T-helper 1 cell (primary cell): Measurements from ENCODE around the gene TMPRSS11E.
"Not testable (repeated sequence)": the region's sequence is repeated elsewhere in the genome, so short reads cannot be mapped to it uniquely, and the experiment has no call there.

Experiments
- DNase-seq, 5 donors: peaks; one replicate each; pipeline ENCODE4 v3.0.0-alpha.2; 2012 to 2020
- total RNA-seq, 4 donors: gene quantifications; one replicate each; lab custom pipeline; 2026; lab: John Stamatoyannopoulos, UW

The TMPRSS11E gene
- 0 to 0.15 (median 0.08) reads per million in 4 donors for total RNA-seq

- no peak for DNase-seq
Measured at GRCh38 chr4:68447201-68447600, at the start of gene TMPRSS11E. TMPRSS11E (plus strand) TSS chr4:68447463; CDS start chr4:68447513, 50 bp downstream.

GRCh38 chr4:68399306-68399705 lies 48.0 kb upstream of the TMPRSS11E start:
- no peak for DNase-seq

- no peak for DNase-seq
Measured at GRCh38 chr4:68401231-68401630, 46.0 kb upstream of the TMPRSS11E start.

- DNase-seq = no peak
Measured at GRCh38 chr4:68404153-68404552, 43.1 kb upstream of the TMPRSS11E start.

GRCh38 chr4:68405718-68406478 lies 41.4 kb upstream of the TMPRSS11E start:
- DNase-seq = not testable (repeated sequence)

- DNase-seq = no peak
Measured at GRCh38 chr4:68406479-68406859, 40.8 kb upstream of the TMPRSS11E start.

- DNase-seq = not testable (repeated sequence)
Measured at GRCh38 chr4:68407015-68407867, 40.0 kb upstream of the TMPRSS11E start.

- no peak for DNase-seq
Measured at GRCh38 chr4:68407868-68408190, 39.4 kb upstream of the TMPRSS11E start.

- no peak for DNase-seq
Measured at GRCh38 chr4:68410149-68410548, 37.1 kb upstream of the TMPRSS11E start.

GRCh38 chr4:68410643-68411042 lies 36.6 kb upstream of the TMPRSS11E start:
- no peak for DNase-seq

GRCh38 chr4:68412031-68412430 lies 35.2 kb upstream of the TMPRSS11E start:
- DNase-seq = not testable (repeated sequence)

GRCh38 chr4:68416591-68416990 lies 30.7 kb upstream of the TMPRSS11E start:
- DNase-seq = no peak

GRCh38 chr4:68426516-68426915 lies 20.7 kb upstream of the TMPRSS11E start:
- no peak for DNase-seq

GRCh38 chr4:68430337-68430736 lies 16.9 kb upstream of the TMPRSS11E start:
- DNase-seq = no peak

GRCh38 chr4:68432320-68432719 lies 14.9 kb upstream of the TMPRSS11E start:
- no peak for DNase-seq

GRCh38 chr4:68433582-68433981 lies 13.7 kb upstream of the TMPRSS11E start:
- no peak for DNase-seq

GRCh38 chr4:68434277-68434676 lies 13.0 kb upstream of the TMPRSS11E start:
- DNase-seq = no peak

GRCh38 chr4:68434836-68435235 lies 12.4 kb upstream of the TMPRSS11E start:
- DNase-seq = no peak

- DNase-seq = no peak
Measured at GRCh38 chr4:68445111-68445510, 2.2 kb upstream of the TMPRSS11E start.

GRCh38 chr4:68451246-68452211 lies 4.3 kb downstream of the TMPRSS11E start:
- DNase-seq = no peak

- no peak for DNase-seq
Measured at GRCh38 chr4:68460085-68460484, 12.8 kb downstream of the TMPRSS11E start.

GRCh38 chr4:68461790-68462189 lies 14.5 kb downstream of the TMPRSS11E start:
- no peak for DNase-seq

GRCh38 chr4:68462691-68463090 lies 15.4 kb downstream of the TMPRSS11E start:
- no peak for DNase-seq
